HCT116 (cell line): ENCODE data around the gene FCN3. TPM values are rescaled to one million over a fixed set of nuclear protein-coding genes. Genes with fewer than 3 reads are reported as not detected.

Experiments used
- ATAC-seq: fragments of 200-7000 bp; cut with Tn5 transposase; 2 replicates; pipeline ENCODE4 v1.9.1; 2020; ENCODE audit warnings: mild to moderate bottlenecking, moderate library complexity
- BruUV-seq: library from RNA; stranded (reverse); fragments of 400-500 nt; replicated peaks from 2 replicates; lab custom pipeline; 2021; lab: Mats Ljungman, UMichigan
- CTCF ChIA-PET: fragments of 300-600 bp; sonication (Branson Sonifier 250); formaldehyde crosslinking; loops from one replicate; lab custom pipeline; 2021; ENCODE audit warnings: antibody characterized with exemption; lab: Charles Lee
- POLR2A ChIA-PET: fragments of 300-600, 350-600 bp; sonication (Branson Sonifier 250); formaldehyde crosslinking; loops from one replicate; lab custom pipeline; 2021; ENCODE audit warnings: antibody characterized with exemption; lab: Charles Lee
- RAD21 ChIA-PET, 2 experiments: fragments of 300-600 bp; sonication (Branson Sonifier 250); formaldehyde crosslinking; loops; one replicate each; lab custom pipeline; 2023; ENCODE audit warnings: low total read pairs in 2 of 2; ENCODE audit not compliant: uncharacterized antibody in 2 of 2, unreplicated experiment in 2 of 2, low non-redundant PET in 1 of 2; lab: Charles Lee
- DNase-seq: peaks from one replicate; pipeline ENCODE4 v3.0.0-alpha.2; 2010; ENCODE audit warnings: low read depth, low spot score
- H2AFZ ChIP-seq: fragments of 200-600 bp; shearing (Covaris generic), sonication (generic); 2 replicates; pipeline ENCODE4 v1.6.1; 2017; ENCODE audit warnings: low read depth, mixed run types, mixed read lengths, antibody characterized with exemption, low read length; ENCODE audit not compliant: poor library complexity, severe bottlenecking
- H3K27ac ChIP-seq: 2 replicates; pipeline ENCODE4 v1.5.1; 2012; ENCODE audit warnings: low read depth, low read length
- H3K27me3 ChIP-seq: fragments of 200-600 bp; sonication (generic); 2 replicates; pipeline ENCODE4 v1.6.1; 2016; ENCODE audit warnings: mixed run types, low read length, mixed read lengths; ENCODE audit not compliant: insufficient read depth
- H3K36me3 ChIP-seq, 2 experiments: fragments of 200-500 bp in 1 of 2; fragments of 200-600 bp in 1 of 2; sonication (Bioruptor generic) in 1 of 2; sonication (generic) in 1 of 2; 2 replicates each; pipeline versions ENCODE4 v1.5.1 to v1.6.1; 2014 to 2016; ENCODE audit warnings: low read length in 2 of 2, inconsistent platforms in 1 of 2, mixed read lengths in 1 of 2, mixed run types in 1 of 2; ENCODE audit not compliant: insufficient read depth in 2 of 2, control insufficient read depth in 1 of 2
- H3K4me1 ChIP-seq, 2 experiments: fragments of 200-600 bp in 1 of 2; sonication (generic) in 1 of 2; 2 replicates each; pipeline versions ENCODE4 v1.5.1 to v1.6.1; 2012 to 2017; ENCODE audit warnings: low read length in 2 of 2, inconsistent platforms in 1 of 2, mild to moderate bottlenecking in 1 of 2, mixed read lengths in 1 of 2, mixed run types in 1 of 2, moderate library complexity in 1 of 2; ENCODE audit not compliant: insufficient read depth in 2 of 2, control insufficient read depth in 1 of 2
- H3K4me2 ChIP-seq: fragments of 200-600 bp; sonication (generic); 2 replicates; pipeline ENCODE4 v1.6.1; 2017; ENCODE audit warnings: mixed run types, low read length, mixed read lengths
- H3K4me3 ChIP-seq, 2 experiments: fragments of 200-600 bp in 1 of 2; sonication (generic) in 1 of 2; replicated peaks in 1 of 2; 2 replicates each; pipeline ENCODE4 v1.5.1; 2011 to 2016; ENCODE audit warnings: low read length in 2 of 2, control low read depth in 1 of 2, low read depth in 1 of 2, mild to moderate bottlenecking in 1 of 2, mixed read lengths in 1 of 2, mixed run types in 1 of 2
- H3K79me2 ChIP-seq: fragments of 200-600 bp; sonication (generic); 2 replicates; pipeline ENCODE4 v1.6.1; 2017; ENCODE audit warnings: mild to moderate bottlenecking, mixed run types, low read length, moderate library complexity, mixed read lengths; ENCODE audit not compliant: insufficient read depth
- H3K9ac ChIP-seq: fragments of 200-600 bp; sonication (generic); 2 replicates; pipeline ENCODE4 v1.6.1; 2016; ENCODE audit warnings: low read length, mixed read lengths
- H3K9me2 ChIP-seq: fragments of 200-600 bp; sonication (generic), shearing (Covaris generic); 2 replicates; pipeline ENCODE4 v1.6.1; 2017; ENCODE audit warnings: mixed run types, mild to moderate bottlenecking, moderate library complexity; ENCODE audit not compliant: insufficient read depth
- H3K9me3 ChIP-seq, 2 experiments: fragments of 200-500 bp in 1 of 2; fragments of 200-600 bp in 1 of 2; sonication (Bioruptor generic) in 1 of 2; sonication (generic) in 1 of 2; 2 replicates each; pipeline ENCODE4 v1.6.1; 2014 to 2017; ENCODE audit warnings: low read length in 2 of 2, mixed read lengths in 2 of 2, inconsistent platforms in 1 of 2, low read depth in 1 of 2, mild to moderate bottlenecking in 1 of 2, mixed run types in 1 of 2, moderate library complexity in 1 of 2; ENCODE audit not compliant: control insufficient read depth in 1 of 2, insufficient read depth in 1 of 2
- H4K20me1 ChIP-seq: fragments of 200-600 bp; sonication (generic), shearing (Covaris generic); 2 replicates; pipeline ENCODE4 v1.6.1; 2017; ENCODE audit warnings: mixed run types, mild to moderate bottlenecking, moderate library complexity; ENCODE audit not compliant: insufficient read depth
- CBX3 ChIP-seq: IDR thresholded peaks from 2 replicates; pipeline ENCODE4 v1.6.1; 2012; ENCODE audit warnings: low read depth
- CEBPB ChIP-seq: IDR thresholded peaks from 2 replicates; pipeline ENCODE4 v1.6.1; 2012; ENCODE audit warnings: low read depth
- ELF1 ChIP-seq: IDR thresholded peaks from 2 replicates; pipeline ENCODE4 v1.6.1; 2012; ENCODE audit warnings: low read depth, borderline replicate concordance
- EZH2 ChIP-seq: fragments of 200-600 bp; sonication (generic); IDR thresholded peaks from 2 replicates; pipeline ENCODE4 v1.6.1; 2017; ENCODE audit warnings: antibody characterized with exemption, mixed run types
- FOSL1 ChIP-seq: IDR thresholded peaks from 2 replicates; pipeline ENCODE4 v1.6.1; 2012; ENCODE audit warnings: low read depth
- JUND ChIP-seq: IDR thresholded peaks from 2 replicates; pipeline ENCODE4 v1.6.1; 2012
- POLR2A ChIP-seq: IDR thresholded peaks from 2 replicates; pipeline ENCODE4 v1.7.0; 2011; ENCODE audit warnings: borderline replicate concordance; ENCODE audit not compliant: insufficient read depth, insufficient read length; ENCODE audit errors: extremely low read depth
- POLR2AphosphoS5 ChIP-seq: IDR thresholded peaks from 2 replicates; pipeline ENCODE4 v1.6.1; 2011; ENCODE audit warnings: mild to moderate bottlenecking, low read depth, low read length, moderate library complexity
- RAD21 ChIP-seq: IDR thresholded peaks from 2 replicates; pipeline ENCODE4 v1.6.1; 2012; ENCODE audit warnings: low read depth, mild to moderate bottlenecking
- SIN3A ChIP-seq: IDR thresholded peaks from 2 replicates; pipeline ENCODE4 v1.6.1; 2012; ENCODE audit warnings: low read depth
- SP1 ChIP-seq: IDR thresholded peaks from 2 replicates; pipeline ENCODE4 v1.6.1; 2012; ENCODE audit warnings: low read depth
- SRF ChIP-seq: IDR thresholded peaks from 2 replicates; pipeline ENCODE4 v1.6.1; 2012; ENCODE audit warnings: low read depth
- TCF7L2 ChIP-seq: IDR thresholded peaks from 2 replicates; pipeline ENCODE4 v1.7.0; 2011; ENCODE audit warnings: borderline replicate concordance, inconsistent platforms; ENCODE audit not compliant: insufficient read depth, insufficient read length; ENCODE audit errors: extremely low read depth
- YY1 ChIP-seq: IDR thresholded peaks from 2 replicates; pipeline ENCODE4 v1.6.1; 2011; ENCODE audit warnings: low read length, low read depth, moderate library complexity, mild to moderate bottlenecking; ENCODE audit not compliant: insufficient replicate concordance; ENCODE audit errors: extremely low read depth
- ZNF274 ChIP-seq: fragments of 200-500 bp; sonication (Bioruptor generic); IDR thresholded peaks from 2 replicates; pipeline ENCODE4 v1.6.1; 2014; ENCODE audit warnings: mild to moderate bottlenecking, low read depth, low read length, inconsistent platforms
- intact Hi-C: fragments of 100-400 bp; cut with micrococcal nuclease; formaldehyde crosslinking; loops from 2 replicates; pipeline ENCODE4 v1.10.0; 2022
- total RNA-seq: library from RNA; stranded (reverse); gene quantifications from one replicate; pipeline ENCODE4 v1.2.1, GENCODE V29; 2021; ENCODE audit not compliant: unreplicated experiment
- TF ChIP-seq, protein P1 (sequence below): IDR thresholded peaks from 2 replicates; pipeline ENCODE4 v1.6.1; 2011; ENCODE audit warnings: mild to moderate bottlenecking, low read length, moderate library complexity; ENCODE audit not compliant: insufficient replicate concordance; ENCODE audit errors: extremely low read depth
- TF ChIP-seq, protein P2 (sequence below), 3 experiments: fragments of 200-600 bp in 1 of 3; sonication (generic) in 1 of 3; IDR thresholded peaks in 2 of 3; conservative IDR thresholded peaks in 1 of 3; 2 replicates each; pipeline ENCODE4 v1.5.1; 2012 to 2017; ENCODE audit warnings: low read depth in 2 of 3, low read length in 2 of 3, antibody characterized with exemption in 1 of 3, borderline replicate concordance in 1 of 3, control low read depth in 1 of 3, mild to moderate bottlenecking in 1 of 3, mixed read lengths in 1 of 3, mixed run types in 1 of 3, moderate library complexity in 1 of 3; ENCODE audit not compliant: insufficient read depth in 1 of 3
- TF ChIP-seq, protein P3 (sequence below): IDR thresholded peaks from 2 replicates; pipeline ENCODE4 v1.6.1; 2012; ENCODE audit warnings: low read depth
- TF ChIP-seq, protein P4 (sequence below): IDR thresholded peaks from 2 replicates; pipeline ENCODE4 v1.6.1; 2012
- TF ChIP-seq, protein P5 (sequence below): IDR thresholded peaks from 2 replicates; pipeline ENCODE4 v1.6.1; 2012

Gene FCN3
- total RNA-seq, 1 experiment from 2014 or later: 1.2 TPM

DNA sequence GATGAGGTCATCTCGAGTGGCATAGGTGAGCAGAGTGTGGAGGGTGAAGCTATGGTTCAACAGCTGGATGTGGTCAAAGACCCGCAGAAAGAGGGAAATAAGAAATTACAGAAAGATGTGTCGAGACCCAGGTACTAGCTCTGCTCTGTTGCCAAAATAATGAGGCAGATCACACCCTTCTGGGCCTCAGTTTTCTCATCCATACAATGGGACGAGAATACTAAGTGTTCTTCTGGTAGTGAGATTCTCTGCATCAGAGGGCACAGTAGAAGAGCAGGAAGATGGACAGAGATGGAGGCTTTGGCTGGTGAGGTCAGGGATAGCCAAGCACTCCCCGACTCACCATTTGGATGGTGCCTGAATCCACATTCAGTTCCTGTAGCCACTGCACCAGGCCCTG, 18.9 kb downstream of the FCN3 start:
- Histone ChIP-seq H2AFZ (no peak overlapping the region), H3K9ac (no peak overlapping the region), H3K36me3 (peaks cover 0 to 7% of the 10 kb centered on the region in 2 experiments; a peak in 1 of 4 replicates), H3K4me2 (no peak overlapping the region), H3K79me2 (no peaks in the 10 kb centered on the region), H3K9me3 (no peaks in the 10 kb centered on the region), H3K9me2 (no peaks in the 10 kb centered on the region), H4K20me1 (no peaks in the 10 kb centered on the region), H3K27ac (no peak overlapping the region), H3K4me3 (no peak overlapping the region), H3K27me3 (no peaks in the 10 kb centered on the region), H3K4me1 (peaks cover 7 to 11% of the 10 kb centered on the region in 2 experiments; a peak in 3 of 4 replicates)
- no peak for ATAC-seq
- ChIA-PET POLR2A (no interaction called here), CTCF (no interaction called here), RAD21 (no interaction called here)
- no peak for DNase-seq
- intact Hi-C loops: no loop called here
- TF ChIP-seq SP1 (no peak), FOSL1 (no peak), TCF7L2 (no peak), EZH2 (no peak), POLR2A (no peak), SRF (no peak), POLR2AphosphoS5 (no peak), CBX3 (no peak), ELF1 (no peak), CEBPB (no peak), YY1 (no peak), SIN3A (no peak), JUND (no peak), ZNF274 (no peak), RAD21 (no peak)
- TF ChIP-seq, protein P1, sequence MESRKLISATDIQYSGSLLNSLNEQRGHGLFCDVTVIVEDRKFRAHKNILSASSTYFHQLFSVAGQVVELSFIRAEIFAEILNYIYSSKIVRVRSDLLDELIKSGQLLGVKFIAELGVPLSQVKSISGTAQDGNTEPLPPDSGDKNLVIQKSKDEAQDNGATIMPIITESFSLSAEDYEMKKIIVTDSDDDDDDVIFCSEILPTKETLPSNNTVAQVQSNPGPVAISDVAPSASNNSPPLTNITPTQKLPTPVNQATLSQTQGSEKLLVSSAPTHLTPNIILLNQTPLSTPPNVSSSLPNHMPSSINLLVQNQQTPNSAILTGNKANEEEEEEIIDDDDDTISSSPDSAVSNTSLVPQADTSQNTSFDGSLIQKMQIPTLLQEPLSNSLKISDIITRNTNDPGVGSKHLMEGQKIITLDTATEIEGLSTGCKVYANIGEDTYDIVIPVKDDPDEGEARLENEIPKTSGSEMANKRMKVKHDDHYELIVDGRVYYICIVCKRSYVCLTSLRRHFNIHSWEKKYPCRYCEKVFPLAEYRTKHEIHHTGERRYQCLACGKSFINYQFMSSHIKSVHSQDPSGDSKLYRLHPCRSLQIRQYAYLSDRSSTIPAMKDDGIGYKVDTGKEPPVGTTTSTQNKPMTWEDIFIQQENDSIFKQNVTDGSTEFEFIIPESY: no peak
- TF ChIP-seq, protein P2, sequence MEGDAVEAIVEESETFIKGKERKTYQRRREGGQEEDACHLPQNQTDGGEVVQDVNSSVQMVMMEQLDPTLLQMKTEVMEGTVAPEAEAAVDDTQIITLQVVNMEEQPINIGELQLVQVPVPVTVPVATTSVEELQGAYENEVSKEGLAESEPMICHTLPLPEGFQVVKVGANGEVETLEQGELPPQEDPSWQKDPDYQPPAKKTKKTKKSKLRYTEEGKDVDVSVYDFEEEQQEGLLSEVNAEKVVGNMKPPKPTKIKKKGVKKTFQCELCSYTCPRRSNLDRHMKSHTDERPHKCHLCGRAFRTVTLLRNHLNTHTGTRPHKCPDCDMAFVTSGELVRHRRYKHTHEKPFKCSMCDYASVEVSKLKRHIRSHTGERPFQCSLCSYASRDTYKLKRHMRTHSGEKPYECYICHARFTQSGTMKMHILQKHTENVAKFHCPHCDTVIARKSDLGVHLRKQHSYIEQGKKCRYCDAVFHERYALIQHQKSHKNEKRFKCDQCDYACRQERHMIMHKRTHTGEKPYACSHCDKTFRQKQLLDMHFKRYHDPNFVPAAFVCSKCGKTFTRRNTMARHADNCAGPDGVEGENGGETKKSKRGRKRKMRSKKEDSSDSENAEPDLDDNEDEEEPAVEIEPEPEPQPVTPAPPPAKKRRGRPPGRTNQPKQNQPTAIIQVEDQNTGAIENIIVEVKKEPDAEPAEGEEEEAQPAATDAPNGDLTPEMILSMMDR (IDR thresholded peaks at IDR 0.05 in 2 of 3, conservative IDR thresholded peaks at IDR 0.05 in 1 of 3; ENCODE audit: borderline replicate concordance in 1 of 3, insufficient read depth in 1 of 3, low read depth in 2 of 3, low read length in 2 of 3): no peak
- TF ChIP-seq, protein P3, sequence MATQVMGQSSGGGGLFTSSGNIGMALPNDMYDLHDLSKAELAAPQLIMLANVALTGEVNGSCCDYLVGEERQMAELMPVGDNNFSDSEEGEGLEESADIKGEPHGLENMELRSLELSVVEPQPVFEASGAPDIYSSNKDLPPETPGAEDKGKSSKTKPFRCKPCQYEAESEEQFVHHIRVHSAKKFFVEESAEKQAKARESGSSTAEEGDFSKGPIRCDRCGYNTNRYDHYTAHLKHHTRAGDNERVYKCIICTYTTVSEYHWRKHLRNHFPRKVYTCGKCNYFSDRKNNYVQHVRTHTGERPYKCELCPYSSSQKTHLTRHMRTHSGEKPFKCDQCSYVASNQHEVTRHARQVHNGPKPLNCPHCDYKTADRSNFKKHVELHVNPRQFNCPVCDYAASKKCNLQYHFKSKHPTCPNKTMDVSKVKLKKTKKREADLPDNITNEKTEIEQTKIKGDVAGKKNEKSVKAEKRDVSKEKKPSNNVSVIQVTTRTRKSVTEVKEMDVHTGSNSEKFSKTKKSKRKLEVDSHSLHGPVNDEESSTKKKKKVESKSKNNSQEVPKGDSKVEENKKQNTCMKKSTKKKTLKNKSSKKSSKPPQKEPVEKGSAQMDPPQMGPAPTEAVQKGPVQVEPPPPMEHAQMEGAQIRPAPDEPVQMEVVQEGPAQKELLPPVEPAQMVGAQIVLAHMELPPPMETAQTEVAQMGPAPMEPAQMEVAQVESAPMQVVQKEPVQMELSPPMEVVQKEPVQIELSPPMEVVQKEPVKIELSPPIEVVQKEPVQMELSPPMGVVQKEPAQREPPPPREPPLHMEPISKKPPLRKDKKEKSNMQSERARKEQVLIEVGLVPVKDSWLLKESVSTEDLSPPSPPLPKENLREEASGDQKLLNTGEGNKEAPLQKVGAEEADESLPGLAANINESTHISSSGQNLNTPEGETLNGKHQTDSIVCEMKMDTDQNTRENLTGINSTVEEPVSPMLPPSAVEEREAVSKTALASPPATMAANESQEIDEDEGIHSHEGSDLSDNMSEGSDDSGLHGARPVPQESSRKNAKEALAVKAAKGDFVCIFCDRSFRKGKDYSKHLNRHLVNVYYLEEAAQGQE: no peak
- TF ChIP-seq, protein P4, sequence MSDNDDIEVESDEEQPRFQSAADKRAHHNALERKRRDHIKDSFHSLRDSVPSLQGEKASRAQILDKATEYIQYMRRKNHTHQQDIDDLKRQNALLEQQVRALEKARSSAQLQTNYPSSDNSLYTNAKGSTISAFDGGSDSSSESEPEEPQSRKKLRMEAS: no peak
- TF ChIP-seq, protein P5, sequence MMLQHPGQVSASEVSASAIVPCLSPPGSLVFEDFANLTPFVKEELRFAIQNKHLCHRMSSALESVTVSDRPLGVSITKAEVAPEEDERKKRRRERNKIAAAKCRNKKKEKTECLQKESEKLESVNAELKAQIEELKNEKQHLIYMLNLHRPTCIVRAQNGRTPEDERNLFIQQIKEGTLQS: no peak
- no TSS peak for BruUV-seq
